ENCODE results near the gene XKR7. TPM values are rescaled to one million over a fixed set of nuclear protein-coding genes. Genes with fewer than 3 reads are reported as not detected.

The XKR7 gene
- total and polyA plus RNA-seq, 2 donors (not counting 1 experiment from before 2014, with no cell fraction given) = 0.05 to 0.12 TPM

DNA sequence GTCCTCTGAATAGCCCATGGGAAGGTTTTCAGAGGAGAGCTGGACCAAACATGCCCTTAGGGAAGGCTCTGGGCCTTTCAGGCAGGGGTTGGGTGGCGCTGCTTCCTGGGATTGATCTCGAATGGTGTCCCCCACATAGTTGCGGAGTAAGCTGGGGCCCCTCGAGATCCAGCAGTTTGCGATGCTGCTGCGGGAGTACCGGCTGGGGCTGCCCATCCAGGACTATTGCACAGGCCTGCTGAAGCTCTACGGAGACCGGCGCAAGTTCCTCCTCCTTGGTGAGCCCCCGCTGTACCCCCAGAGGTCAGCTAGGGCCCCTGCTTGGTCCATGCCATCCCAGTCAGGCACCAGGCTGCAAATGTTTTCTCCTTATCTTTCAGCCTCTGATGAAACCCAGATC is 61.6 kb downstream of the XKR7 start:
- H3K27me3 ChIP-seq (replicated peaks in 1 of 4; ENCODE audit: control extremely low read depth in 1 of 4, control insufficient read depth in 3 of 4, insufficient read depth in 4 of 4, low read length in 3 of 4) = peaks cover 0 to 26% (median 9%) of the 10 kb centered on the region in 4 experiments
- intact Hi-C loops (cut with micrococcal nuclease) = no loop called here
- ChIA-PET CTCF (interaction anchor here (0.6 to 10.3 kb wide), 20 partner anchors 9 to 663 kb away, joined by 3 to 389 read pairs (median 4); partner anchors contain the start of genes HCK and PDRG1), POLR2A (no interaction called here)
- TF ChIP-seq, protein P1, sequence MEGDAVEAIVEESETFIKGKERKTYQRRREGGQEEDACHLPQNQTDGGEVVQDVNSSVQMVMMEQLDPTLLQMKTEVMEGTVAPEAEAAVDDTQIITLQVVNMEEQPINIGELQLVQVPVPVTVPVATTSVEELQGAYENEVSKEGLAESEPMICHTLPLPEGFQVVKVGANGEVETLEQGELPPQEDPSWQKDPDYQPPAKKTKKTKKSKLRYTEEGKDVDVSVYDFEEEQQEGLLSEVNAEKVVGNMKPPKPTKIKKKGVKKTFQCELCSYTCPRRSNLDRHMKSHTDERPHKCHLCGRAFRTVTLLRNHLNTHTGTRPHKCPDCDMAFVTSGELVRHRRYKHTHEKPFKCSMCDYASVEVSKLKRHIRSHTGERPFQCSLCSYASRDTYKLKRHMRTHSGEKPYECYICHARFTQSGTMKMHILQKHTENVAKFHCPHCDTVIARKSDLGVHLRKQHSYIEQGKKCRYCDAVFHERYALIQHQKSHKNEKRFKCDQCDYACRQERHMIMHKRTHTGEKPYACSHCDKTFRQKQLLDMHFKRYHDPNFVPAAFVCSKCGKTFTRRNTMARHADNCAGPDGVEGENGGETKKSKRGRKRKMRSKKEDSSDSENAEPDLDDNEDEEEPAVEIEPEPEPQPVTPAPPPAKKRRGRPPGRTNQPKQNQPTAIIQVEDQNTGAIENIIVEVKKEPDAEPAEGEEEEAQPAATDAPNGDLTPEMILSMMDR (IDR thresholded peaks at IDR 0.05) = no peak
- TF ChIP-seq EZH2 (IDR thresholded peaks at IDR 0.05; ENCODE audit: borderline replicate concordance, insufficient read depth, low read depth, low read length, poor library complexity, severe bottlenecking) = no peak
- H3K36me3 ChIP-seq (replicated peaks in 1 of 2; ENCODE audit: control extremely low read depth in 1 of 2, control insufficient read depth in 1 of 2, extremely low read depth in 1 of 2, insufficient read depth in 2 of 2, low read length in 1 of 2) = no peaks in the 10 kb centered on the region
- Mint-ChIP-seq H3K27ac (no peak overlapping the region), H3K4me1 (peaks cover 13% of the 10 kb centered on the region), H3K27me3 (peaks cover 31% of the 10 kb centered on the region), H3K4me3 (no peak overlapping the region), H3K9me3 (ENCODE audit: insufficient read depth) (no peaks in the 10 kb centered on the region)
- H3K9me3 ChIP-seq (ENCODE audit: control extremely low read depth in 1 of 3, control insufficient read depth in 2 of 3, insufficient read depth in 1 of 3, low read length in 2 of 3) = no peaks in the 10 kb centered on the region
- ATAC-seq (ENCODE audit: low read depth) = no peak
- peaks cover 4 to 14% of the 10 kb centered on the region in 2 donors for H3K4me1 ChIP-seq (ENCODE audit: control insufficient read depth in 2 of 2, insufficient read depth in 2 of 2, low read length in 2 of 2)
- H3K4me3 ChIP-seq (ENCODE audit: control extremely low read depth in 1 of 5, extremely low read depth in 1 of 5, insufficient read depth in 1 of 5, low read depth in 2 of 5, low read length in 4 of 5) = no peak overlapping the region
- no peak overlapping the region for H3K4me2 ChIP-seq (replicated peaks; ENCODE audit: low read depth, low read length, poor library complexity, severe bottlenecking)
- no peak overlapping the region for H3K9ac ChIP-seq (ENCODE audit: low read length)
- DNase-seq = no peak
- 95% methylated on average over 11 of the region's 11 CpGs for WGBS (ENCODE audit: insufficient coverage)
- H3K27ac ChIP-seq (ENCODE audit: low read length in 2 of 2) = no peak overlapping the region
- H3K79me2 ChIP-seq (ENCODE audit: control insufficient read depth, insufficient read depth, low read length) = no peaks in the 10 kb centered on the region
- no peaks in the 10 kb centered on the region for H4K20me1 ChIP-seq (ENCODE audit: control insufficient read depth, insufficient read depth, low read length, poor library complexity, severe bottlenecking)
- no peak overlapping the region for H2AFZ ChIP-seq (ENCODE audit: insufficient read depth, low read depth, low read length, poor library complexity, severe bottlenecking)

Measured in B cell (primary cell).